Dedifferentiated amniotic fluid mesenchymal stem cell (primary cell): ENCODE data around the gene FNBP1.
"Not testable (repeated sequence)": the region's sequence is repeated elsewhere in the genome, so short reads cannot be mapped to it uniquely, and the experiment has no call there.

Source experiments
- DNase-seq: peaks from one replicate; pipeline ENCODE4 v3.0.0-alpha.2; 2016; ENCODE audit errors: extremely low spot score

FNBP1 gene

DNA sequence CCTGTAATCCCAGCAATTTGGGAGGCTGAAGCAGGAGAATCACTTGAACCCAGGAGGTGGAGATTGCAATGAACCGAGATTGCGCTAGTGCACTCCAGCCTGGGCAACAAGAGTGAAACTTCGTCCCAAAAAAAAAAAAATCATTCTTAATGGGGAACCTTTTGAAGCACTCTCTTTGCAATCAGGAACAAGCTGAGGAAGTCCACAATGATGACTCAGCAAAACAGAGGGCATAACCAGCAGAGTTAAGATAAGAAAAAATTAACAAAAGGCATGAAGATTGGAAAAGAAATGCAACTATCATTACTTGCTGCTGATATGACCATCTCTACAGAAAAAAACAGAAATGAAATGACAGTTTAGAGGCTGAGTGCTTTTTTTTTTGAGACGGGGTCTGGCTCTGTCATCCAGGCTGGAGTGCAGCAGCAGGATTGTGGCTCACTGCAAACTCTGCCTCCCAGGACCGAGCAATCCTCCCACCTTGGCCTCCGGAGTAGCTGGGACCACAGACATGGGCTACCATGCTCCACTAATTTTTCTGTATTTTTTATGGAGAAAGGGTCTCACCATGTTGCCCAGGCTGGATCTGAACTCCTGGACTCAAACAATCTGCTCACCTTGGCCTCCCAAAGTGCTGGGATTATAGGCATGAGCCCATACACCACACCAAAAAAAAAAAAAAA is 88.0 kb downstream of the FNBP1 start:
- DNase-seq = no peak

DNA sequence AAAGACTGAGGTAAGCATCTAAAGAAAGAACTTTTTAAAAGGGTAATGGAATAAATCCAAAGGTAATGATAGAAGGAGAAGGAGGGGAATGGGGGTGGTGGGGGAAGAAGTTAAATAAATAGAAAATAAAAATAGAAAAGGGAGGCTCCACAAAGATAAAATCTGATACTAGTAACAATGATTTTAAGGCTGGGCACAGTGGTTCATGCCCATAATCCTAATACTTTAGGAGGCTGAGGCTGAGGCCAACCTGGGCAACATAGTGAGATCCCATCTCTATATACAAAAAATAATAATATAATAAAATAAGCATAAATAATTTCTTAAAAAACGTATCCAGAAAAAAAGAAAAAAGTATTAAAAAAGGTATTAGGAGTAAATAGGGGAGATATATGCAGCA is 89.3 kb downstream of the FNBP1 start:
- DNase-seq = no peak

DNA sequence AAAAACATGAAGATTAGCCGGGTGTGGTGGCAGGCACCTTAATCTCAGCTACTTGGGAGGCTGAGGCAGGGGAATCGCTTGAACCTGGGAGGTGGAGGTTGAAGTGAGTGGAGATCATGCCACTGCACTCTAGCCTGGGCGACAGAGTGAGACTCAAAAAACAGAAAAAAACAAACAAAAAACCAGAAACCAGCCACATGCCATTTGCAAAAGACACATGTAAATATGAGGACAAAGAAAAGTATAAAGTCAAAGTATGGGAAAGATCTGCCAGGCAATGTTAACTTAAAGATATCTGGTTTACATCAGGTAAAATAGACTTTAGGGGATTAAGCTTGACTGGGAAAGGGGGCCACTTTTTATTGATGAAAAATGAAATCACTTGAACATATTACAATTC is 90.7 kb downstream of the FNBP1 start:
- DNase-seq = no peak

DNA sequence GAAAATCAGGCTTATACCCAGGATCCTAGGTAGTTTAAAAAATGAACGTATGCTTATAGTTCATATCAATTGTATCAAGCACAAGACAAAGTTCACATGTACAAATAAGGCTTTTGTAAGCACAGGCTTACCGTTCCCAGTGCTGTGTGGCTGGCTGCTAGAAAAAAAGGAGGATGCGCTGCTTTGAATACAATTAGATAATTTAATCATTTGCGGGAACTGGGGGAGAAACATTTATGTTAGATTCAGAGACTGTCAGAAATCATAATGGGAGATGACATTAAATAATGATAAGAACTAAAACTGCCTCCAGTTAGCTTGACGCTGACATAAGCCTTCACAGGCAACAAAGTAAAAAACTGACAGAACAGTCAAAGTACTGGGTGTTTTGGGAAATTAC is 93.2 kb downstream of the FNBP1 start:
- no peak for DNase-seq

DNA sequence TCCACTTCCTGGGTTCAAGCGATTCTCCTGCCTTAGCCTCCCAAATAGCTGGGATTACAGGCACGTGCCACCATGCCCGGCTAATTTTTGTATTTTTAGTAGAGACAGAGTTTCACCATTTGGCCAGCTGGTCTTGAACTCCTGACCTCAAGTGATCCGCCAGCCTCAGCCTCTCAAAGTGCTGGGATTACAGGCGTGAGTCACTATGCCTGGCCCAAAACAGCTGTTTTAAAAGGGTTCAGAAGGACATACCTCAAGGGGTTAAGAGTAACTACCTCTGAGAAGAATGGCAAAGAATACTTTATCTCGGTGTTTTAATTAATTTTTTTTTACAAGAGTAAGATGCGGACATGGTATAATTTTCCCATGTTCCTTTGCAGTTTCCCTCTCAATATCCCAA is 94.4 kb downstream of the FNBP1 start:
- not testable (repeated sequence) for DNase-seq

DNA sequence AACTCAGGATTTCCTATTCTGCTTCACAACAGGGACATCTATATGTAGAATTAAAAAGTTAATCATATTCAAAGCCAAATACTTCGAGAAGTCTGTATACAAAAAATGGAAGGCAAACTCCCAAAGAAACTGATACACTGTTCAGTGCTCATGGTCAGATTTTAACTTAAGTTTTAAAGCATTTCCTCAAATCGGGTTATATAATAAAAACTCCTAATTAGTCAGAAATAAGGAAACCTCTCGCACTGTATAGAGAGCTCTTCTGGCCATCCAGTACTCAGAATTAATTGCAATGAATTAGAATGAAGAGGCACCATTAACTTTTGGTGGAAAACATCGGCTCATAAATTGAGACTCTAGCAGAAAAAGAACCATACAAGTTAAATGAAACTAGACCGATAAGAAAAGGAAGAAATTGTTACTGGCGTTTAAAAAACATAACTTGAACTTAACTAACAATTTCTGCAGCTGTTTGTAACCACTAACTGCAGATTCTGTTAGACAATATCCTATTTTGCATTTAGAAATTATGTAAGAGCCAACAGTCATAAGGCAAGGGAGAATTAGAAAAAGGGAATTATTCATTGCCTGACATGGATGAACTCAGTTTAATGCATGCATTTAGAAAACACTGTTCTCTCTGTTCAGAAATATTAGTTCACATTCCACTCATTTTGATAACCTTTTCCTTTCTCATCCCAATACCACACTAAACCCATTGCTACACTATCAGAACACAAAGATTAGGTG is 96.6 kb downstream of the FNBP1 start:
- DNase-seq = no peak

DNA sequence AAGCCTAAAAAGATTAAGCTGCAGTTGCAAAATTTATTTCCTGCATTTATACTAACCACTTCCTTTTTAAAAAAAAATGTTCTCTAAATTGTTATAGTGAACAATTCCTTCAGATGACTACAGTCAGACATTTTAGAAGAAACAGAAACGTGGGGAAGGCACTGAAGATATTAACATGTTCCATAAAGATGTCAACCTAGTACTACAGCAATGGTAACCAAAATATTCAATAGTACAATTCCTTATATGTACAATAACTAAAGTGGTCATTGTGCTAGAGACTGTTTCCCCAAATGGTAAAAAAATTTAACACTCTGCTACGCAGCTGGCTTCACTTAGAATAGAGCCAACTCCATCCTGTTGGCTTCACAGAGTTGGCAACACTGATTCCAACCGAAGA is 97.7 kb downstream of the FNBP1 start:
- no peak for DNase-seq

DNA sequence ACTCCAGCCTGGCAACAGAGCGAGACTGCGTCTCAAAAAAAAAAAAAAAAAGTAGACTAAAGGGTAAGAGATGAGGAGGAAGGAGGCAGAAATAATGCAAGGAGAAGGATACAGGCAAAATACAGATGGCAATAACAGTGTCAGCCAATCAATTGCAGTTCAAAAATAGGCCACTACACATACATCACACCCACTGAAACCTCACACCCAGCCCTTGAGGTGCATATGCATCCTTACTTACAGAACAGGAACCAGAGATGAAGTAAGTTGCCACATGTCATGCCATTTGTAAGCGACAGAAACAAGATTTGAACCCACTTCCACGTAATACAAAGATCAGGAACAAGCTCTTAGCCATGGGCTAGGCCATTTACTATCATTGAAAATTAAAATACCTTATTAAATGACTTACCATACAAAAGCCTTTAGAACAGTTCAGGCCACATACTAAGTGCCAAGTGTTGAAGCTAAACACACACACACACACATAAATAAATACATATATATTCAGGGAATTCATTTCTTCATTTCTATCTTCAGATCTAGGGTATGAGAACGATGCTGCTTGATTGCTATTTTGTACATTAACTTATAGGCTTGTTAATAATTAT is 98.4 kb downstream of the FNBP1 start:
- no peak for DNase-seq

DNA sequence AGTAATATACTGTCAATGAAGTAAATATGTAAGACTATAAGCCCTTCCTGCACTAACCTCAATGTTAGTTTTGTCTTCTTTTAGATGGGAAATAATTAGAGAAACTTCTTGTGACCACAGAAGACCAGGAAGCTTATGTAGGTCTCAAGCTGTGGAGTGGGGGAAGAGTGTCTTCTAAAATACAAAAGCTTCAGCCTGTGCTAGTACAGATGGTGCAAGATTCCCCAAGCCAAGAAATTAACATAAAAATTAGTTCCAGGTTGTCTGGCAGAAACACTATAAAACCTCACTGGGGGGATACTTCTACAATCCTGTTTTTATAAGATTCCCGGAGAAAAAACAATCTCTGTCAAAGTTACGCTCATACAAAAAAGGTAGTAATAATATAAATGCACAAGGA is 103.6 kb downstream of the FNBP1 start:
- DNase-seq = no peak

DNA sequence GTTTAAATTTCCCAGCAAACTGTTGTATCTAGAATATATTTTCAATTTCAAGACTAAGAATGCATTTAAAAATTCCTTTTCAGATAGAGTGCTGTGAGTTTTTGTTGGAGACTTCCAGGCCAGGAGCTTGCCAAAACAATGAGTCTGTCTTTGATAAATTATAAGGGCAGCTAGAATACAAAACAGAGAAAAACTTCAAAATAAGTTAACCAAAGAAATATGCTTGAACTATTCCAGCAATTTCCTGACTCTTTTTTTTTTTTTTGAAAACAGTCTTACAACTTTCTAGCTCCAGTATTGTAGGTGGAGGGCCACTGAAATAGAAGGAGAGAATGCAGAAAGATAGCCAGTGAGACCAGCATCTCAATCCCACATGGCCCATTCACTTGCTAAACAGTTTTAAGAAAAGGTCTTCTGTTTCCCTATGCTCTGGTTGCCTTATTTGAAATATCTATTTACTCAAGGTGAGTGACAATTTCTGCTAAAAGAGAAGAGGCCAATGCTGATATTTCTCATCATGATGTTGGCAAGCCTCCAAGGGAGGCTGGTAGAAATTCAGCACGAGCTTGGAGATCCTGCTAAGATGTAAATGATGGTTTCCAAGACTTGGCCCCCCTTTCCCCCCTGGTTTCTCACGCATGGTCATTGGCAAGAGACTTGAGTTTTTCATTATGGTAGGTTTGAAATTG is 104.6 kb downstream of the FNBP1 start:
- DNase-seq = peak; percentile 76

DNA sequence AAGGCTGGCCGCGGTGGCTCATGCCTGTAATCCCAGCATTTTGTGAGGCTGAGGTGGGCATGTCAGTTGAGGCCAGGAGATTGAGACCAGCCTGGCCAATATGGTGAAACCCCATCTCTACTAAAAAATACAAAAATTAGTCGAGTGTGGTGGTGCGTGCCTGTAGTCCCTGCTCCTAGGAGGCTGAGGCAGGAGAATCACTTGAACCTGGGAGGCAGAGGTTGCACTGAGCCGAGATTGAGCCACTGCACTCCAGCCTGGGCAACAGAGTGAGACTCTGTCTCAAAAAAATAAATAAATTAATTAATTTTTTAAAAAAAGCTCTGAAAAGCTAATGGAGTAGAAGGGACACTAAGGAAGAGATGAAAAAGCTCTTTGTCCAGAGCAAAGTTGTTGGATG is 105.1 kb downstream of the FNBP1 start:
- DNase-seq = not testable (repeated sequence)

DNA sequence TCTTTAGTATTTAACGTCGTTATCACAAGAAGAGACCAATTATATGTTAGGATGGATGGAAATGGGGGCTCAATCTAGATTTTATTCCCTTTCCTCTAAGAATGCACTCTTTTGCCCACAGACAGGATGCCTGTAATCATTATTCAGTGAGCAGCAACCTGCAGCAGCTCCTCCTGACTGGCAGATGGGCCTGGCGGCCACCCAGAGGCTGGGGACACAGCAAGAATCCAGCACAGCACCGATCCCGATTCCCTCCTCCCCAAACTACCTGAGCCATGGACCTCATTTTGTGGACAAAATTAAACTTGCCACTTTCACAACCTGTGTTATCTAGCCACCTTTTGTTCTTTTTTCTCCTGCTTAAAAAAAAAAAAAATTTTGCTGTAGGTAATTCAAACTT is 106.8 kb downstream of the FNBP1 start:
- no peak for DNase-seq

DNA sequence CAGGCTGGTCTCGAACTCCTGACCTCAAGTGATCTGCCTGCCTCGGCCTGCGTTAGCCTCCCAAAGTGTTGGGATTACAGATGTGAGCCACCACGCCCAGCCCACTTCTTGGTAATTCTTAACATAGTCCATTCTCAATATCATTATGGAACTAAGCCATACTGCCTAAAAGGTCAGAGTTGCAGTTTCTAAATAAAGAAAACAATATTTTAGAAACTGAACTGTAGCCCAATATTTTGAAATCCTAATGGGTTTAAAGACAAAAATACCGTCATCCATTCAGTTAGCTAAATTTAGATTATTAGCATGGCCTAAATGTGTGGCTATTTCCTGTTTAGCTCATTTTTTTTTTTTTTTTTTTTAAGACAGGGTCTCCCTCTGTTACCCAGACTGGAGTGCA is 108.2 kb downstream of the FNBP1 start:
- DNase-seq = no peak

DNA sequence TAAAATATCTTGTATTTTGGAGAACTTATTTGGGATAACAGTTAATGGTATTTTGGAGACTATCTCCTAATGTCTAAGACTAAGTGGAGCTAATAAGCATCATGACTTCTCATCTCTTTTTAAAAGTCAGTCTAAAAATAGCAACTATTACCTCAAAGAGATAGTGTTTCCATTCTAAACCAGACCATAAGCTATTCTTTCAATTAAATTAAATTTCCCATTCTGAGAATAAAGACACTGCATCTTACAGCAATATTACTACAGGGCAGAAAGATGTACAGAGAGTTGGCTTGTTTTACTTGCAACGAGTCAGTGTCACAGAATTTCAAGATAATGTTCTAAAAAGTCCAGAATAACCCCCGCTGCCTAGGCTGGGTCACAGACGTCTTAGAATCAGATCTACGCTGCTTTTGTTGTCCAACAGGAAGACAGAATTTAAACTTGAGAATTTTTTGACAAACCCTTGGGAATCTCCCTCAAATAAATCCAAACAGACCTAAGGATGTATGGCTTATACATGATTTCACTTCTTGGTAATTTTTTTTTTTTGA is 108.9 kb downstream of the FNBP1 start:
- DNase-seq = no peak

DNA sequence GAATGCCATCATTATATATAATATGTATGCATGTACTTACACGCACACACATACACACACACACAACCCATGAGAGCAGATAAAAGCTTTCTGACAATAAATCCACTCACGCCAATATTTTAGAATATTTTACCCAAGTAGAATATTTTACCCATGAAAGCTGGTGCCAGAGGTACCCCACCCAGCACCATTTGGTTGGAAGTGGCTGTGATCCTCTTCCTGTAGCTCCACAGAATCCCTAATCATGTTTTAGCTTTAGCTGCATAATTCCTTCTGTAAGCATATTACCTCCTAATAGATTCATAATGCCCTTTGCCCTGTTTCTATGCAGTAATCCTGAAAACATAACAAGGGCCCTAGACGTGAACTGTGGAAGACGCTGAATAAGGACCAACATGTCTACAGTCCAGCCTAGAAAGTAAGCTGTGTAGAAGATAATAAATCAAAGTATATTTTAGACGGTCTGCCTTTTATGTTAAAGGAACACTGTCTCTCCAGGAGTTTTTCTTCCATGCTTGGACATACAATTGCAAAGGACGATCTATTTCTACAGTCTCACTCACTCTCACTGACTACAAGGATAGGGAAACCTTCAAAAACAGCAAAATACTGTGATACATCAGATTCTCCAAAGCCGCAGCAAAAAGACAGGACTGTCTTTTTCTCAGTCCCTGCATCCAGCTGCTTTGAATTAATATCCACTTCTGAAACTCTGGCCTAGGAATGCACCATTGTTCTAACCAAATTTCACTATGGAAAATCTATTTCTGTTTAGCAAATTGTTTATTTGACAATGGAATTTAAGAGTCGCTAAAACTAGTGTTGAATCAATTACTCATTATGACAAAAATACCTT is 109.6 kb downstream of the FNBP1 start:
- DNase-seq = peak; percentile 20

DNA sequence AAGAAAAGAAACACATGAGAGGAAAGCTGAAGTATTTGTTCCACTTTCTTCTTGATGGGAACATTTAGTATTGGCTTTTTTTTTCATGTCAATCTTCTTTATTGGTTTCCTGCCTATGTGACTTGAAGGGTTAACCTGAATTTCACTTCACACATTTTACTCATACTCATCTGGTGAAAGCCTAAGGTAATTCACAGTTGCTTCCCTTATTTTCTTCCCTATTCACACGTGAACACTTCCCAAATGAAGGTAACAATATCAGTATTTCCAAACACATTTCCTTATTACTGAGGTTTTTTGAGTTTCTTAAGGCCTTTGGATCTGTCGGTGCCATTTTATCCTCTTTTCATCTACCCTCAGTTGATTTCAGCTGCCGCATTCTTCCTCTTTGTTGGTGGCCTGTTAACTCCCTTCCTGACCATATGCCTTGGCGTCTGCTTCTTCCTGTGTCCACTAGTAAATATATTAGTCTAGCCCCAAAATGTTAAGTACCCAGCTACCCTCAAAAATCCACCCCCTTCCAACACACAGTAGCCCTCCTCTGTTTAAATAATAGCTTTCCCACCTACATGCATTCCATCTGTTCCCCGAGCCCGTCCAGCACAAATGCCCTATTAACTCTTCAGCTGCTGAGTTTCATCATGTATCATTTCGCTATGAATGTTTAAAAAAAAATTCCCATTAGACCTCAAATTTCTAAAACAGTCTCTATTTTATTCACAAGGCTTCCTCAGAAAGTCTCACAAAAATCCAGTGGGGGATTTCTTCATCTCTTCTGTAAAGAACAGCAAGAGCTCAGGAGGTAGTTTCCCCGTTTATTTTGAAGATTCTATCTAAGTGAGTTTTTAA is 110.5 kb downstream of the FNBP1 start:
- DNase-seq = no peak

DNA sequence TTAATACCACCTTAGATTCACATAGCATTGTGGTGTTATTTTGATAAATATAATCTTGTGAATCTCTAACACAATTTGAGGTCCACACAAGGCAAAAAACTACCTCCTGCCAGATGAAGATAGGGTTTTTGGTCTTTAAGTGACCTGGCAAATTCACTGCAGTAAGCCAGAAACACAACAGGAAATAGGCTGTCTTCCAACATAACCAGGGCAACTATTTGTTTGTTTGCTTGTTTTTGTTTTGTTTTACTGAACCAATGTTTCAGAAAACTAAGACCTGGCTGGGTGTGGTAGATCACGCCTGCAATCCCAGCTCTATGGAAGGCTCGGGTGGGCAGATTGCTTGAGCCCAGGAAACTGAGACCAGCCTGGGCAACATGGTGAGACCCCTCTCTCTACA is 112.2 kb downstream of the FNBP1 start:
- DNase-seq = no peak

DNA sequence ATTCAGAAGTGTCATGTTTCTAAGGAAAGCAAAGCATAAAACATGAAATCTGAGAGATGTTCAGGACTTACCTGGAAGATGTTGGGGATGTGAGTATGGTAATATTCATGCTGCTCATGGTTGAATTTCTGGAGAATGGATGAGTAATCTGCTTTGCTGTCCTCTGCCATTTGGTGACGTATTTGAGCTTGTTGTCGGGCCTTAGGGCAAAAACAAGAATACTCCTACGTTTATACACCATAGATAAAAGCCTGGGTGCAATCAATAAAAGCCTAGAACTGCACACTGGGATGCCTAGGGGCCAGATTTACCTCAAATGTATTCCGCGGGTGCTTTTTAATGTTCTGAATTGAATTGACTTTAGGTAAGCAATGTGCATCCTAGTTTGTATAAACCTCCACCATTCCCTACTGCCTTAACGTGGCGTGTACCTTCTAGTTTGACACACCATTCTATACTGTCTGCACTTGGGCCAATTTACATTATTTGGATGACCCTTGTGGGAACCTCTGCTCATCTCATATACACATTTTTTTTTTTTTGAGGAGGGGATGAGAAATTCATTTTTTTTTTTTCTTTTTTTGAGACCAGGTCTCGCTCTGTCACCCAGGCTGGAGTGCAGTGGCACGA is 113.4 kb downstream of the FNBP1 start:
- DNase-seq = no peak

DNA sequence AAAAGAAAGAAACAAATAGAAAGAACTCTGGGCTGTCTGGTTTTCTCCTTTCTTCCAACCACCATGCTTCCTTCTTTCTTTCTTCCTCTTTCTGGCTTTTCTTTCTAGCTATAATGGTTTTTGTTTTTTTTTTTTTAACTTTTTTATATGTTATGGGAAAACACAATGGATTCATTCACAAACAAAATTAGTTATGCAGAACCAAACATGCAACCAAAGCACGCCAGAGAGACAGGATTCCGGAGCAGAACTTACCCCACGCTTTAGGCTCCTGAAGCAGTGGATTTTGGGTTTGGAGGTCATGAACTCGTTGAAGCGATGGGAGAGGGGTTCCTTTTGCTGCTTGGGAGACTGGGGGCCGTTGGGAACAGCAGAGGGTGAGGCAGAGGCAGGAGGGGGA is 119.4 kb downstream of the FNBP1 start:
- no peak for DNase-seq

DNA sequence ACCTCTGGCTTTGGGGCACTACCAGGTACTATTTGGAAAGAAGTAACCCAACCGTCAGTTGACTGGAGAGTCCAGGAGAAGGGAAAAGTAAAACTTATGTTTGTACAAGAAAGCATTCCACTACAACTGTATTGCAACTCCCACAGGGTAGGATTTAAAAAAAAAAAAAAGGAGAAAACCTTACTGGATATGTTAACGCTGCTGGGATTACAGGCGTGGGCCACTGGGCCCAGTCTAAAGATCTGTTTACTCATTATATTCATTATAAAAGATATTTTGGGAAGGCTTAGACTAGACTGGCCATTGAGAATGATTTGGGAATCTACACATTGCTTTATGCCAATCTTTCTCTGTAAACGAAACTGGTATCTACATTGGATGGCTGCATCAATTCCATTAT is 121.1 kb downstream of the FNBP1 start:
- no peak for DNase-seq
